ENCODE data around the gene CS. TPM values are rescaled to one million over a fixed set of nuclear protein-coding genes. Genes with fewer than 3 reads are reported as not detected.

Gene CS
- polyA plus RNA-seq, 3 donors: 55.7 to 156 (median 86.1) TPM

GRCh38 chr12:56321027-56321426, 20.9 kb upstream of the CS start:
- Mint-ChIP-seq H3K9me3 (no peaks in the 10 kb centered on the region), H3K27me3 (ENCODE audit: low read depth in 3 of 3) (no peaks in the 10 kb centered on the region), H3K36me3 (peaks cover 52 to 57% of the 10 kb centered on the region in 2 donors), H3K4me3 (no peak overlapping the region), H3K27ac (peak overlapping the region; percentile 65 to 92 (median 86)), H3K4me1 (peaks cover 15% of the 10 kb centered on the region)
- Histone ChIP-seq H3K27me3 (ENCODE audit: control insufficient read depth in 2 of 2, insufficient read depth in 2 of 2, low read length in 2 of 2) (no peaks in the 10 kb centered on the region), H3K79me2 (ENCODE audit: insufficient read depth, low read length) (no peaks in the 10 kb centered on the region), H3K27ac (ENCODE audit: low read depth in 1 of 2, low read length in 2 of 2) (peak overlapping the region; percentile 45 to 65), H4K20me1 (ENCODE audit: insufficient read depth, low read length) (no peaks in the 10 kb centered on the region), H2AFZ (ENCODE audit: insufficient read depth, low read depth, low read length, poor library complexity, severe bottlenecking) (no peak overlapping the region), H3K4me2 (replicated peaks; ENCODE audit: extremely low read depth, low read length, poor library complexity, severe bottlenecking) (no peak overlapping the region), H3K36me3 (replicated peaks in 1 of 2; ENCODE audit: control insufficient read depth in 1 of 2, insufficient read depth in 2 of 2, low read length in 2 of 2) (peaks cover 41 to 58% of the 10 kb centered on the region in 2 donors), H3K9ac (ENCODE audit: insufficient read depth, low read length, poor library complexity, severe bottlenecking) (no peak overlapping the region), H3K4me3 (replicated peaks in 1 of 3; ENCODE audit: low read depth in 2 of 3, low read length in 3 of 3) (no peak overlapping the region), H3K4me1 (ENCODE audit: control insufficient read depth in 1 of 2, insufficient read depth in 2 of 2, low read length in 2 of 2) (peaks cover 10 to 24% of the 10 kb centered on the region in 2 donors), H3K9me3 (replicated peaks in 1 of 2; ENCODE audit: control insufficient read depth in 1 of 2, insufficient read depth in 1 of 2, low read length in 2 of 2) (no peaks in the 10 kb centered on the region)
- intact Hi-C loops (cut with micrococcal nuclease): no loop called here
- WGBS (ENCODE audit: insufficient coverage): 0% methylated on average over 1 of the region's 2 CpGs
- TF ChIP-seq CTCF (IDR thresholded peaks at IDR 0.05): no peak
- DNase-seq: peak; percentile 78 to 94 (median 83)

GRCh38 chr12:56317675-56318074, 17.5 kb upstream of the CS start:
- Histone ChIP-seq H3K27me3 (ENCODE audit: control insufficient read depth in 2 of 2, insufficient read depth in 2 of 2, low read length in 2 of 2) (no peaks in the 10 kb centered on the region), H4K20me1 (ENCODE audit: insufficient read depth, low read length) (no peaks in the 10 kb centered on the region), H3K9ac (ENCODE audit: insufficient read depth, low read length, poor library complexity, severe bottlenecking) (no peak overlapping the region), H3K4me1 (ENCODE audit: control insufficient read depth in 1 of 2, insufficient read depth in 2 of 2, low read length in 2 of 2) (peaks cover 19 to 34% of the 10 kb centered on the region in 2 donors), H3K9me3 (replicated peaks in 1 of 2; ENCODE audit: control insufficient read depth in 1 of 2, insufficient read depth in 1 of 2, low read length in 2 of 2) (no peaks in the 10 kb centered on the region), H3K36me3 (replicated peaks in 1 of 2; ENCODE audit: control insufficient read depth in 1 of 2, insufficient read depth in 2 of 2, low read length in 2 of 2) (peaks cover 14 to 34% of the 10 kb centered on the region in 2 donors), H3K4me2 (replicated peaks; ENCODE audit: extremely low read depth, low read length, poor library complexity, severe bottlenecking) (no peak overlapping the region), H2AFZ (ENCODE audit: insufficient read depth, low read depth, low read length, poor library complexity, severe bottlenecking) (no peak overlapping the region), H3K4me3 (replicated peaks in 1 of 3; ENCODE audit: low read depth in 2 of 3, low read length in 3 of 3) (no peak overlapping the region), H3K79me2 (ENCODE audit: insufficient read depth, low read length) (peaks cover 13% of the 10 kb centered on the region), H3K27ac (ENCODE audit: low read depth in 1 of 2, low read length in 2 of 2) (no peak overlapping the region)
- H3K27ac Mint-ChIP-seq: peak overlapping the region in 4 of 7 donors; percentile 8 to 40 (median 26)
- no peak for DNase-seq
- H3K27me3 Mint-ChIP-seq (ENCODE audit: low read depth in 3 of 3): no peaks in the 10 kb centered on the region
- peaks cover 25 to 38% of the 10 kb centered on the region in 2 donors for H3K36me3 Mint-ChIP-seq
- no peak for TF ChIP-seq CTCF (IDR thresholded peaks at IDR 0.05)
- WGBS (ENCODE audit: insufficient coverage): 100% methylated on average over 2 of the region's 3 CpGs
- peaks cover 25% of the 10 kb centered on the region for H3K4me1 Mint-ChIP-seq
- H3K9me3 Mint-ChIP-seq: peaks cover 0 to 1% (median 0%) of the 10 kb centered on the region in 7 donors
- H3K4me3 Mint-ChIP-seq: no peak overlapping the region
- intact Hi-C loops (cut with micrococcal nuclease): loop anchor here (2.0 to 5.0 kb wide), 2 partner anchors 15 to 45 kb away; partner anchors contain the start of genes APOF (in 2 of the 2), STAT2 (in 2 of the 2) and PAN2 (in 1 of the 2)

Measured in CD14-positive monocyte (primary cell).